Measurements from ENCODE around the gene G6PD.
"Not testable (repeated sequence)": the region's sequence is repeated elsewhere in the genome, so short reads cannot be mapped to it uniquely, and the experiment has no call there.

Gene G6PD

GRCh38 chrX:154590415-154590814 is 43.8 kb upstream of the G6PD start:
- DNase-seq: not testable (repeated sequence)

GRCh38 chrX:154584585-154585183 is 38.0 kb upstream of the G6PD start, which contains the start of gene CTAG1A:
CTAG1A (plus strand) TSS chrX:154585133; CDS start chrX:154585207, 74 bp downstream.
- H3K79me1 ChIP-seq (ENCODE audit: low read length); H4K5ac ChIP-seq (ENCODE audit: low read length); H3K4me3 ChIP-seq (ENCODE audit: low read length); H3K79me2 ChIP-seq (ENCODE audit: control insufficient read depth, insufficient read depth, low read length); H3K9ac ChIP-seq (ENCODE audit: low read length); H2BK15ac ChIP-seq (replicated peaks; ENCODE audit: low read depth); H3K36me3 ChIP-seq (ENCODE audit: control insufficient read depth, insufficient read depth, low read length); H3K4me1 ChIP-seq (ENCODE audit: control insufficient read depth, low read depth, low read length); H3K27ac ChIP-seq (ENCODE audit: low read depth, low read length); H4K8ac ChIP-seq (ENCODE audit: low read depth, low read length); H3K4me2 ChIP-seq (ENCODE audit: low read length); H2BK5ac ChIP-seq (ENCODE audit: low read length); DNase-seq; H3K56ac ChIP-seq (ENCODE audit: low read length); H2AK5ac ChIP-seq (ENCODE audit: low read length); H3K4ac ChIP-seq (ENCODE audit: low read depth, low read length); H2BK120ac ChIP-seq (ENCODE audit: low read depth, low read length); H3K18ac ChIP-seq (ENCODE audit: low read length); H3K27me3 ChIP-seq (ENCODE audit: insufficient read depth, low read length, poor library complexity); H3K23ac ChIP-seq (ENCODE audit: low read length): not testable (repeated sequence)
- no CpG with 5 or more reads among the region's 39 CpGs for WGBS (ENCODE audit: extremely low coverage, insufficient coverage, low lambda C conversion rate)

More at GRCh38 chrX:154590415-154590814, 43.8 kb upstream of the G6PD start:
- not testable (repeated sequence) for H2BK15ac ChIP-seq (replicated peaks; ENCODE audit: low read depth); H3K79me2 ChIP-seq (ENCODE audit: control insufficient read depth, insufficient read depth, low read length); H3K18ac ChIP-seq (ENCODE audit: low read length); H2BK5ac ChIP-seq (ENCODE audit: low read length); H3K36me3 ChIP-seq (ENCODE audit: control insufficient read depth, insufficient read depth, low read length); H4K8ac ChIP-seq (ENCODE audit: low read depth, low read length); H2BK120ac ChIP-seq (ENCODE audit: low read depth, low read length); H3K27ac ChIP-seq (ENCODE audit: low read depth, low read length); H3K4me1 ChIP-seq (ENCODE audit: control insufficient read depth, low read depth, low read length); H3K79me1 ChIP-seq (ENCODE audit: low read length); H3K27me3 ChIP-seq (ENCODE audit: insufficient read depth, low read length, poor library complexity); H3K23ac ChIP-seq (ENCODE audit: low read length); H4K5ac ChIP-seq (ENCODE audit: low read length); H3K9ac ChIP-seq (ENCODE audit: low read length); H3K4ac ChIP-seq (ENCODE audit: low read depth, low read length); H3K56ac ChIP-seq (ENCODE audit: low read length); H3K4me2 ChIP-seq (ENCODE audit: low read length); H2AK5ac ChIP-seq (ENCODE audit: low read length); H3K4me3 ChIP-seq (ENCODE audit: low read length)
- no CpG with 5 or more reads among the region's 13 CpGs for WGBS (ENCODE audit: extremely low coverage, insufficient coverage, low lambda C conversion rate)

GRCh38 chrX:154582994-154583393 is 36.3 kb upstream of the G6PD start:
- not testable (repeated sequence) for H3K23ac ChIP-seq (ENCODE audit: low read length); H2BK120ac ChIP-seq (ENCODE audit: low read depth, low read length); H4K8ac ChIP-seq (ENCODE audit: low read depth, low read length); H4K5ac ChIP-seq (ENCODE audit: low read length); H3K4me1 ChIP-seq (ENCODE audit: control insufficient read depth, low read depth, low read length); H3K4me2 ChIP-seq (ENCODE audit: low read length); H3K36me3 ChIP-seq (ENCODE audit: control insufficient read depth, insufficient read depth, low read length); H2AK5ac ChIP-seq (ENCODE audit: low read length); H3K4me3 ChIP-seq (ENCODE audit: low read length); H3K27ac ChIP-seq (ENCODE audit: low read depth, low read length); DNase-seq; H2BK15ac ChIP-seq (replicated peaks; ENCODE audit: low read depth); H3K9ac ChIP-seq (ENCODE audit: low read length); H3K4ac ChIP-seq (ENCODE audit: low read depth, low read length); H3K79me2 ChIP-seq (ENCODE audit: control insufficient read depth, insufficient read depth, low read length); H3K56ac ChIP-seq (ENCODE audit: low read length); H3K27me3 ChIP-seq (ENCODE audit: insufficient read depth, low read length, poor library complexity); H3K79me1 ChIP-seq (ENCODE audit: low read length); H2BK5ac ChIP-seq (ENCODE audit: low read length); H3K18ac ChIP-seq (ENCODE audit: low read length)
- WGBS (ENCODE audit: extremely low coverage, insufficient coverage, low lambda C conversion rate): no CpG with 5 or more reads among the region's 8 CpGs

- H3K4me2 ChIP-seq (ENCODE audit: low read length); H3K79me1 ChIP-seq (ENCODE audit: low read length); H3K27ac ChIP-seq (ENCODE audit: low read depth, low read length); H4K5ac ChIP-seq (ENCODE audit: low read length); H3K4me3 ChIP-seq (ENCODE audit: low read length); H3K79me2 ChIP-seq (ENCODE audit: control insufficient read depth, insufficient read depth, low read length); H3K36me3 ChIP-seq (ENCODE audit: control insufficient read depth, insufficient read depth, low read length); H3K18ac ChIP-seq (ENCODE audit: low read length); H2BK15ac ChIP-seq (replicated peaks; ENCODE audit: low read depth); H3K27me3 ChIP-seq (ENCODE audit: insufficient read depth, low read length, poor library complexity); H2BK120ac ChIP-seq (ENCODE audit: low read depth, low read length); H4K8ac ChIP-seq (ENCODE audit: low read depth, low read length); H3K56ac ChIP-seq (ENCODE audit: low read length); H3K4ac ChIP-seq (ENCODE audit: low read depth, low read length); H2AK5ac ChIP-seq (ENCODE audit: low read length); H3K9ac ChIP-seq (ENCODE audit: low read length); DNase-seq; H2BK5ac ChIP-seq (ENCODE audit: low read length); H3K23ac ChIP-seq (ENCODE audit: low read length); H3K4me1 ChIP-seq (ENCODE audit: control insufficient read depth, low read depth, low read length): not testable (repeated sequence)
- no CpG with 5 or more reads among the region's 5 CpGs for WGBS (ENCODE audit: extremely low coverage, insufficient coverage, low lambda C conversion rate)
These were observed 28.4 kb upstream of the G6PD start for GRCh38 chrX:154575076-154575475.

GRCh38 chrX:154573061-154573460 is 26.4 kb upstream of the G6PD start:
- H4K5ac ChIP-seq (ENCODE audit: low read length); H4K8ac ChIP-seq (ENCODE audit: low read depth, low read length); H3K9ac ChIP-seq (ENCODE audit: low read length); H3K27me3 ChIP-seq (ENCODE audit: insufficient read depth, low read length, poor library complexity); H3K4me1 ChIP-seq (ENCODE audit: control insufficient read depth, low read depth, low read length); H3K79me2 ChIP-seq (ENCODE audit: control insufficient read depth, insufficient read depth, low read length); H3K18ac ChIP-seq (ENCODE audit: low read length); H2BK120ac ChIP-seq (ENCODE audit: low read depth, low read length); DNase-seq; H3K79me1 ChIP-seq (ENCODE audit: low read length); H3K4me2 ChIP-seq (ENCODE audit: low read length); H3K4me3 ChIP-seq (ENCODE audit: low read length); H3K56ac ChIP-seq (ENCODE audit: low read length); H3K36me3 ChIP-seq (ENCODE audit: control insufficient read depth, insufficient read depth, low read length); H3K4ac ChIP-seq (ENCODE audit: low read depth, low read length); H3K27ac ChIP-seq (ENCODE audit: low read depth, low read length); H2BK15ac ChIP-seq (replicated peaks; ENCODE audit: low read depth); H2BK5ac ChIP-seq (ENCODE audit: low read length); H2AK5ac ChIP-seq (ENCODE audit: low read length); H3K23ac ChIP-seq (ENCODE audit: low read length): not testable (repeated sequence)
- no CpG with 5 or more reads among the region's 10 CpGs for WGBS (ENCODE audit: extremely low coverage, insufficient coverage, low lambda C conversion rate)

GRCh38 chrX:154570361-154570760 is 23.7 kb upstream of the G6PD start:
- H3K4me1 ChIP-seq (ENCODE audit: control insufficient read depth, low read depth, low read length); H2BK120ac ChIP-seq (ENCODE audit: low read depth, low read length); H3K27ac ChIP-seq (ENCODE audit: low read depth, low read length); H3K4me3 ChIP-seq (ENCODE audit: low read length); H3K36me3 ChIP-seq (ENCODE audit: control insufficient read depth, insufficient read depth, low read length); H4K8ac ChIP-seq (ENCODE audit: low read depth, low read length); H3K27me3 ChIP-seq (ENCODE audit: insufficient read depth, low read length, poor library complexity); H3K23ac ChIP-seq (ENCODE audit: low read length); H3K79me1 ChIP-seq (ENCODE audit: low read length); H3K18ac ChIP-seq (ENCODE audit: low read length); H3K4ac ChIP-seq (ENCODE audit: low read depth, low read length); H3K56ac ChIP-seq (ENCODE audit: low read length); H4K5ac ChIP-seq (ENCODE audit: low read length); DNase-seq; H2BK15ac ChIP-seq (replicated peaks; ENCODE audit: low read depth); H3K4me2 ChIP-seq (ENCODE audit: low read length); H3K79me2 ChIP-seq (ENCODE audit: control insufficient read depth, insufficient read depth, low read length); H2BK5ac ChIP-seq (ENCODE audit: low read length); H3K9ac ChIP-seq (ENCODE audit: low read length); H2AK5ac ChIP-seq (ENCODE audit: low read length): not testable (repeated sequence)
- WGBS (ENCODE audit: extremely low coverage, insufficient coverage, low lambda C conversion rate): no CpG with 5 or more reads among the region's 11 CpGs

All from mesendoderm (in vitro differentiated cells).